ENCODE measurements around the gene SELENON. TPM values are rescaled to one million over a fixed set of nuclear protein-coding genes. Genes with fewer than 3 reads are reported as not detected.

SELENON gene
- total RNA-seq, 3 donors from 2014 or later: 16.6 to 39.0 (median 22.1) TPM

DNA sequence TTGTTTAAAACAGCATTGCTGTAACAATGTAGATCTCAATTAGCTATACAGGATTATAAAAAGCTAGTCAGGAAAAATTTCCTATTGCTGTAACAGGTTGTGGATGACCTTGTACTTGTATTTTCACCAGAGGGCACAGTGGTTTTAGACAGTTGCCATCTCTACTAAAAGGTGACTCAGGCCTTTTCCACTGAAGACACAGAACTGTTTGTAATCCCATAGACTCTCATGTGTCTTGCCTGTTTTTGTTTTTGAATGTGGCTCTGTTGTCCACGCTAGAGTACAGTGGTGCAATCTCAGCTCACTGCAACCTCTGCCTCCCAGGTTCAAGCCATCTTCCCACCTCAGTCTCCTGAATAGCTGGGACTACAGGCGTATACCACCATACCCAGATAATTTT, 25.6 kb downstream of the SELENON start:
- peaks cover 6% of the 10 kb centered on the region for H3K36me3 ChIP-seq
- no peaks in the 10 kb centered on the region for H3K9me3 ChIP-seq
- no peaks in the 10 kb centered on the region for H3K27me3 ChIP-seq
- H3K27ac ChIP-seq: no peak overlapping the region
- DNase-seq (ENCODE audit: low spot score in 2 of 2): no peak
- intact Hi-C loops (cut with DNase I; ENCODE audit: low total_unique reads): no loop called here
- H3K4me3 ChIP-seq: no peak overlapping the region
- TF ChIP-seq POLR2AphosphoS5 (IDR thresholded peaks at IDR 0.05) (no peak), POLR2A (IDR thresholded peaks at IDR 0.05) (no peak)
- TF ChIP-seq, protein P1, sequence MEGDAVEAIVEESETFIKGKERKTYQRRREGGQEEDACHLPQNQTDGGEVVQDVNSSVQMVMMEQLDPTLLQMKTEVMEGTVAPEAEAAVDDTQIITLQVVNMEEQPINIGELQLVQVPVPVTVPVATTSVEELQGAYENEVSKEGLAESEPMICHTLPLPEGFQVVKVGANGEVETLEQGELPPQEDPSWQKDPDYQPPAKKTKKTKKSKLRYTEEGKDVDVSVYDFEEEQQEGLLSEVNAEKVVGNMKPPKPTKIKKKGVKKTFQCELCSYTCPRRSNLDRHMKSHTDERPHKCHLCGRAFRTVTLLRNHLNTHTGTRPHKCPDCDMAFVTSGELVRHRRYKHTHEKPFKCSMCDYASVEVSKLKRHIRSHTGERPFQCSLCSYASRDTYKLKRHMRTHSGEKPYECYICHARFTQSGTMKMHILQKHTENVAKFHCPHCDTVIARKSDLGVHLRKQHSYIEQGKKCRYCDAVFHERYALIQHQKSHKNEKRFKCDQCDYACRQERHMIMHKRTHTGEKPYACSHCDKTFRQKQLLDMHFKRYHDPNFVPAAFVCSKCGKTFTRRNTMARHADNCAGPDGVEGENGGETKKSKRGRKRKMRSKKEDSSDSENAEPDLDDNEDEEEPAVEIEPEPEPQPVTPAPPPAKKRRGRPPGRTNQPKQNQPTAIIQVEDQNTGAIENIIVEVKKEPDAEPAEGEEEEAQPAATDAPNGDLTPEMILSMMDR (IDR thresholded peaks at IDR 0.05): no peak
- peaks cover 0 to 10% of the 10 kb centered on the region in 2 donors for H3K4me1 ChIP-seq

DNA sequence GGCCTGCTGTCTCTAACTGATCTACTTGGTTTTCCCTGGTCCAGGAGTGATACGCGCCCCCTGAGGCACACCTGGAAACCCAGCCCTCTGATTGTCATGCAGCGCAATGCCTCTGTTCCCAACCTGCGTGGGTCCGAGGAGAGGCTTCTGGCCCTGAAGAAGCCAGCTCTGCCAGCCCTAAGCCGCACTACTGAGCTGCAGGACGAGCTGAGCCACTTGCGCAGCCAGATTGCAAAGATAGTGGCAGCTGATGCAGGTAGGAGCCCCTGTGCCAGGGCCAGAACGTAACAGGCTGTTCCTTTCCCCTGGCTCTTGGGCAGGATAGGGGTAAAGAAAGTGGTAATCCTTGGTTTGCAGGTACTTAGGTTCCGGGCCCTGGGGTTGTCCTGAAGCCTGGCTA, 26.6 kb downstream of the SELENON start:
- H3K27me3 ChIP-seq: no peaks in the 10 kb centered on the region
- intact Hi-C loops (cut with DNase I; ENCODE audit: low total_unique reads): no loop called here
- no peak for DNase-seq (ENCODE audit: low spot score in 2 of 2)
- H3K4me3 ChIP-seq: no peak overlapping the region
- no peak overlapping the region for H3K27ac ChIP-seq
- H3K36me3 ChIP-seq: peaks cover 8% of the 10 kb centered on the region
- H3K9me3 ChIP-seq: no peaks in the 10 kb centered on the region
- TF ChIP-seq POLR2AphosphoS5 (IDR thresholded peaks at IDR 0.05) (no peak), POLR2A (IDR thresholded peaks at IDR 0.05) (no peak)
- TF ChIP-seq, protein P1 (IDR thresholded peaks at IDR 0.05): no peak
- H3K4me1 ChIP-seq: peaks cover 0 to 4% of the 10 kb centered on the region in 2 donors

- no peak overlapping the region for H3K27ac ChIP-seq
- no peaks in the 10 kb centered on the region for H3K9me3 ChIP-seq
- H3K36me3 ChIP-seq: peaks cover 8% of the 10 kb centered on the region
- TF ChIP-seq POLR2A (IDR thresholded peaks at IDR 0.05) (no peak), POLR2AphosphoS5 (IDR thresholded peaks at IDR 0.05) (no peak)
- TF ChIP-seq, protein P1 (IDR thresholded peaks at IDR 0.05): no peak
- intact Hi-C loops (cut with DNase I; ENCODE audit: low total_unique reads): no loop called here
- no peaks in the 10 kb centered on the region for H3K27me3 ChIP-seq
- no peak overlapping the region for H3K4me3 ChIP-seq
- no peaks in the 10 kb centered on the region for H3K4me1 ChIP-seq
- DNase-seq (ENCODE audit: low spot score in 2 of 2): no peak
Measured at GRCh38 chr1:25828491-25828890, 28.5 kb downstream of the SELENON start.

- no peak overlapping the region for H3K27ac ChIP-seq
- intact Hi-C loops (cut with DNase I; ENCODE audit: low total_unique reads): no loop called here
- H3K9me3 ChIP-seq: no peaks in the 10 kb centered on the region
- no peak overlapping the region for H3K4me3 ChIP-seq
- no peaks in the 10 kb centered on the region for H3K4me1 ChIP-seq
- no peak for TF ChIP-seq POLR2A (IDR thresholded peaks at IDR 0.05)
- no peak for TF ChIP-seq POLR2AphosphoS5 (IDR thresholded peaks at IDR 0.05)
- TF ChIP-seq, protein P1 (IDR thresholded peaks at IDR 0.05): no peak
- H3K27me3 ChIP-seq: no peaks in the 10 kb centered on the region
- peaks cover 8% of the 10 kb centered on the region for H3K36me3 ChIP-seq
- DNase-seq (ENCODE audit: low spot score in 2 of 2): no peak
Measured at GRCh38 chr1:25829046-25829445, 29.1 kb downstream of the SELENON start.

GRCh38 chr1:25831569-25832196, 31.7 kb downstream of the SELENON start:
- TF ChIP-seq POLR2A (IDR thresholded peaks at IDR 0.05): no peak
- TF ChIP-seq, protein P1 (IDR thresholded peaks at IDR 0.05): no peak
- no peak for TF ChIP-seq POLR2AphosphoS5 (IDR thresholded peaks at IDR 0.05)
- no peaks in the 10 kb centered on the region for H3K4me1 ChIP-seq
- no peak for DNase-seq (ENCODE audit: low spot score in 2 of 2)
- peaks cover 8% of the 10 kb centered on the region for H3K36me3 ChIP-seq
- H3K27me3 ChIP-seq: no peaks in the 10 kb centered on the region
- H3K9me3 ChIP-seq: no peaks in the 10 kb centered on the region
- H3K27ac ChIP-seq: no peak overlapping the region
- no peak overlapping the region for H3K4me3 ChIP-seq
- intact Hi-C loops (cut with DNase I; ENCODE audit: low total_unique reads): loop anchor here (5.0 kb wide), 1 partner anchor 584 kb away; the partner anchor contains the start of gene RSRP1

All from breast epithelium (tissue), 4 donors.